WI38 (cell line): Measurements from ENCODE around the gene FOXK2.

Source experiments
- H3K4me3 ChIP-seq: 2 replicates; pipeline ENCODE4 v1.5.1; 2011; ENCODE audit warnings: low read depth, mild to moderate bottlenecking, control low read depth, low read length
- TF ChIP-seq, protein P1 (sequence below): IDR thresholded peaks from 2 replicates; pipeline ENCODE4 v1.5.1; 2012; ENCODE audit warnings: low read depth, mild to moderate bottlenecking, control low read depth, low read length

Gene FOXK2

DNA sequence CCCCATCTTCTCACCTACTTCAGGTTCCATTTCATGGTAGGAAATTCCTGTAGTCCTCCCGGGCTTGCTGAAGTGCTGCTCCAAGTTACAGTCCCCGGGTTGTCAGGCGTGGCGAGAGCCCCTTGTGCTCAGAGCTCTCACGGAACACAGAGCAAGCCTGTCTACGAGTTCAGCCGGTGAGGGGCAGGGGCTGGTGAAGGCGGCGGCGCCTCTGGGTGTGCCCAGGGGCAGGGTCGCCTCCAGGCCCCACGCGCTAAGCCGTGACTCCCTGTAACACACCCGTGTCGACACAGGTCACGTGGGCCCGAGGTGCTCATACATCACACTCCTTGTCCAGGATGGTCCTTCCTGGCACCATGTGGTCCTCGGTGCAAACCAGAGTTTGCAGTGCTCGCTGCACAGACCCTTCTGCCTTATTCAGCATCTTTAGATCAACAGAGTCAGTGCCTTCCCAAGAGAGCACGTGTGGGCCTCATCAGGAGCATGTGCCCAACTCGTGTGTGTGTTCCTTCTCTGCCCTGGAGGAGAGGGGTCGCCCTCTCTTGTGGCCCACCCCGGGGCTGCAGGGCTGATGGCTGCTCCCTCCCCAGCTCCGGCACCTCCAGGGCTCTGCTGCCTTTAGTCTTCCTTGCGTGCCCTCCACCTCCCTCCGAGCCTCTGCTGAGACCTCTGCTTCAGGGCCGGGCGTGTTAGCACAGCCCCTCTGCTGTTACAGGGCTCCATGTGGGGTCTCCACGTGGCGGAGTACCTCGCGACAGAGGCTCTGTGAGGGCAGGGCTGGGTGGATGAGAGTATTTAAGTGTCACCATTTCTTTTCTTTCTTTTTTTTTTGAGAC is 77.5 kb downstream of the FOXK2 start:
- TF ChIP-seq, protein P1, sequence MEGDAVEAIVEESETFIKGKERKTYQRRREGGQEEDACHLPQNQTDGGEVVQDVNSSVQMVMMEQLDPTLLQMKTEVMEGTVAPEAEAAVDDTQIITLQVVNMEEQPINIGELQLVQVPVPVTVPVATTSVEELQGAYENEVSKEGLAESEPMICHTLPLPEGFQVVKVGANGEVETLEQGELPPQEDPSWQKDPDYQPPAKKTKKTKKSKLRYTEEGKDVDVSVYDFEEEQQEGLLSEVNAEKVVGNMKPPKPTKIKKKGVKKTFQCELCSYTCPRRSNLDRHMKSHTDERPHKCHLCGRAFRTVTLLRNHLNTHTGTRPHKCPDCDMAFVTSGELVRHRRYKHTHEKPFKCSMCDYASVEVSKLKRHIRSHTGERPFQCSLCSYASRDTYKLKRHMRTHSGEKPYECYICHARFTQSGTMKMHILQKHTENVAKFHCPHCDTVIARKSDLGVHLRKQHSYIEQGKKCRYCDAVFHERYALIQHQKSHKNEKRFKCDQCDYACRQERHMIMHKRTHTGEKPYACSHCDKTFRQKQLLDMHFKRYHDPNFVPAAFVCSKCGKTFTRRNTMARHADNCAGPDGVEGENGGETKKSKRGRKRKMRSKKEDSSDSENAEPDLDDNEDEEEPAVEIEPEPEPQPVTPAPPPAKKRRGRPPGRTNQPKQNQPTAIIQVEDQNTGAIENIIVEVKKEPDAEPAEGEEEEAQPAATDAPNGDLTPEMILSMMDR: no peak
- no peak overlapping the region for H3K4me3 ChIP-seq

DNA sequence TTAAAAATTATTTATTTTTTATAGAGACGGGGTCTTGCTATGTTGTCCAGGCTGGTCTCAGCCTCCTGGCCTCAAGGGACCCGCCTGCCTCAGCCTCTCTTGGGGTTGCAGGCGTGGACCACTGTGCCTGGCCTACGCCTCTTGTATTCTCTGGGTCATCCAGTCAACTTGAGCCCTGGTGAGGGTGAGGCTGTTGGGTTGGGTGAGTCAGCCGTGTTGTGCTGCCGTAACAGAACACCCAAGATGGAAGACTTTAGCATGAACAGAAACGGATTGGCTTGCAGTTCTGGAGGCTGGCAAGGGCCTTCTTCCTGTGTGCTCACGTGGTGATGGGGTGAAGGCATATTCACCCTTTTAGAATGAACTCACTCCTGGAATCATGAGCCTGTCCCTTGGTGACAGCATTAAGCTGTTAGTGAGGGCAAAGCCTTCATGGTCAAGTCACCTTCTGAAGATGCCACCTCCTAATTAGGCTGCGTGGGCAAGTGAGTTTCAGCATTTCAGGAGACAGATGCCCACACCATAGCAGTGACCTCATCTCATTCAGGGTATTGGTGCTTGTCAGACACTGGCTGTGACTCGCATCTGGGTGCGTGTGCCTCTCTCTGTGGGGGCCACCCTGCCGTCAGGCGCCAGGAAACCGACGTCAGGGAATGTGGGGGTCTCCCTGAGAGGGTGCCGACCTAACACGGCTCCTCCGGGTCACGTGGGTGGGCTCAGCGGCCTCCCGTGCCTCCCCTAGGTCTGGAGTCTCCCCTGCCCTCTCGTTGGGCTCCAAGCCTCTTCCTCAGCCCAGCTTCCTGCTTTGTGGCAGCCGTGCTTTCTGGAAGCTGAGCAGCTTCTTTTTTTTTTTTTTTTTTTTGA is 79.0 kb downstream of the FOXK2 start:
- H3K4me3 ChIP-seq: no peak overlapping the region
- TF ChIP-seq, protein P1: no peak

DNA sequence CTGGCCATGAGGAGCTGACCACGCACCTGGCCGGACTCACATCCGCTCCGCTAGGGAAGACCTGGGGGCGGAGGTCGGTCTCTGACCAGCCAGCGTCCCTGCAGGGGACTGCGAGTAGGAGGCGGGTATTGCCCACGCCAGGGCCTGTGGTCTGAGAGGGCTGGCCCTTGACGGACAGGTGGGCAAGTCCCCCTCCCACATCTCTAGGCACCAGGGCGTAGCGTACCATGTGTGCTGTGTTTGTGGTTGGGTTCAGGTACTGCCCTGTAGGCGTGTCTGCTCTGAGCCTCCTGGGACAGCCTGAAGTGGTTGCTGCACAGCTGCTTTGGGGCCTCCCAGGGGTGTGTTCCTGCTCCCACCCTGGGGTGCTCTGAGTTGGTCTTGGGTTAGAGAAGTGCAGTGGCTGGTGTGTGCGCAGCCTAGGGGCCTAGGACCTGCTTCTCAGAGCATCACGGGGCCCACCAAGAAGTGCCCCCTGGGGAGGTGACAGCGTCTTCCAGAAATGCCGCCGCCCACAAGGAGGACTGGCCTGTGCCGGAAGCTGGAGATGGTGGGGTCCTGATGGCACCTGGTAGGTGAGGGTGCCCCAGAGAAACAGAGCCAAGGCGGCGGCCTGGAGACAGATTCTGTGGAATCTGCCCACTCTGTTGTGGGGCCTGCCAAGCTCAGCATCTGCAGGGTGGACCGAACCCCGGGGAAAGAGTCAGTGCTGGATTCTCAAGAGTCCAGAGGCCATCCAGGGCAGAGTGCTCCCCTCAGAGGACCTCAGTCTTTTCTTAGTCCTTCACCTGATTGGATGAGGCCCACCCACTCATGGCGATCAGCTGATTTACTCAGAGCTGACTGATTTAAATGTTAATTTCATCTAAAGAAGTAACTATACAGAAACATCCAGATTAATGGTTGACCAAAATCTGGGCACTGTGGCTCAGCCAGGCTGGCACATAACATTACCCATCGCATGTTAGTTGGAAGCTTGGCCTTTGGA is 80.4 kb downstream of the FOXK2 start:
- no peak overlapping the region for H3K4me3 ChIP-seq
- TF ChIP-seq, protein P1: no peak

DNA sequence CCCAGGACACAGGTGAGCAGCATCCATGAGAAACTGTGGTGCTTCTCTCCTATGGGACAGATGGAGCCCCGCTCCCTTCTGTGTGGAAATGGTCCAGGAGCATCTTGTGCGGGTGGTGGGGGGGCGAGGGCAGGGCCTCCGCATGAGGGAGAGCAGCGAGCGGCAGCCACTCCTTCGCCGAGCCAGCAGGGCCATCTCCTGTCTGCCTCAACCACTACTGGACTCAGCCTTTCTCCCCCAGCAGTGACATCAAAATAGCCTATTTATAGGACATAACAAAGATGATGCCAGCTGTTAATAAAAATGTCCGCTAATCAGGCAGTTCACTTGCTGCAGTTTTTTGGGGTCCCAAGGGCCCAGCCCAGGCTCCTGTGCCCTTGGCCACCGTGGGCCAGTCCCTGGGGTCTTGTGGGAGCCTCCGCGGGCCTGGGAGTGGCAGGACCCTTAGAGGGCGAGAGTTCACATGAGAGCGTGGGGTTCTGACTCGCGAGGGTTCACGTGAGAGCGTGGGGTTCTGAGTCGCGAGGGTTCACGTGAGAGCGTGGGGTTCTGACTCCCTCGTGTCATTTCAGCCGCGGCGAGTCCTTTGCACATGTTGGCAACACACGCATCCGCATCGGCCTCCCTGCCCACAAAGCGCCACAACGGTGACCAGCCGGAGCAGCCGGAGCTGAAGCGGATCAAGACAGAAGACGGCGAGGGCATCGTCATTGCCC is 81.4 kb downstream of the FOXK2 start:
- no peak overlapping the region for H3K4me3 ChIP-seq
- TF ChIP-seq, protein P1: no peak

DNA sequence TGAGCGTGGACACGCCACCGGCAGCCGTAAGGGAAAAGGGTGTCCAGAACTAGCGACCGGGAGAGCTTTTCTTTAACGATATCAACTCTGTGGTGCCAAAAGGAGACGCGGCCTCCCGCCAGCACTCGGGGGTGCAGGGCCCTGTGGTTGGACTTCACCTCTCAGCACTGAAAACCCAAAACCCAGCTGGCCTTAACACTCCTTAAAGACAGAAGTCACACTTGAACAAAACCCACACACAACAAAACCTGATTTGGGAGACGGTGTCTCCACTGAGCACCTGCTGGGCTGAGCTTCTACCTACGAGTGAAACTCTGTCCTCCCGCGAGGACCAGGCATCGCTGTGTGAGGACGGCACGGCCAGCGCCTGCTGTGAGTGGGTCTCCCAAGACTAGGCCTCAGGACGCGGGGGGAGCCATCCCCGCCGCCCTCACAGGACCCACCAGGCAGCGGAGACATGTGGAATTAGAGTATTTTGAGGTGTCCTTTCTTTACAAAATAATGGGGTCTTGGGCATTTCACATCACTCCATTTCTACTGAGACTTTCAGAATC is 82.0 kb downstream of the FOXK2 start:
- TF ChIP-seq, protein P1: no peak

DNA sequence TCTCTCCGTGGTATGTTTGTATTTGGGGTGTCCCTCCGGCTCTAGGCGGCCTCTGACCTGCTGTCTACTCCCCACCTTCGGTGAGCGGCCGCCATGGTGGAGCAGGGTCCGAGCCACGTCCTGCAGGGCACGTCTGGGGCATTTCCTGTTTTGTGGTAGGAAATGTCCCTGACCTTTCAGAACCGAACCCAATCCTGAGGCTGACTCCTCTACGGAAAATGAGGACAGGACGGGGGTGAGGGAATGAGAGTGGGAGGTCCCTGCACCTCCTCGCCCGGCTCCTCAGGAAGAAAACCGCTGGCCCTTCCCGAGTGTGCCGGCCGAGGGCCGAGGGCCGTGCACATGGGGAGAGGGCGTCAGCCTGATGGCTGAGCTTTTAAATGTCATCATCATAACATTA is 83.0 kb downstream of the FOXK2 start:
- TF ChIP-seq, protein P1: no peak
- H3K4me3 ChIP-seq: no peak overlapping the region

More for the DNA sequence above, 82.0 kb downstream of the FOXK2 start:
- no peak overlapping the region for H3K4me3 ChIP-seq
